GM21367 (cell line): Measurements from ENCODE around the gene ELL2.
"Not testable (repeated sequence)": the region's sequence is repeated elsewhere in the genome, so short reads cannot be mapped to it uniquely, and the experiment has no call there.

ENCODE experiments used
- ATAC-seq: cut with Tn5 transposase; IDR thresholded peaks from one replicate; pipeline ENCODE4 v1.9.1; 2021; ENCODE audit not compliant: unreplicated experiment

The ELL2 gene

DNA sequence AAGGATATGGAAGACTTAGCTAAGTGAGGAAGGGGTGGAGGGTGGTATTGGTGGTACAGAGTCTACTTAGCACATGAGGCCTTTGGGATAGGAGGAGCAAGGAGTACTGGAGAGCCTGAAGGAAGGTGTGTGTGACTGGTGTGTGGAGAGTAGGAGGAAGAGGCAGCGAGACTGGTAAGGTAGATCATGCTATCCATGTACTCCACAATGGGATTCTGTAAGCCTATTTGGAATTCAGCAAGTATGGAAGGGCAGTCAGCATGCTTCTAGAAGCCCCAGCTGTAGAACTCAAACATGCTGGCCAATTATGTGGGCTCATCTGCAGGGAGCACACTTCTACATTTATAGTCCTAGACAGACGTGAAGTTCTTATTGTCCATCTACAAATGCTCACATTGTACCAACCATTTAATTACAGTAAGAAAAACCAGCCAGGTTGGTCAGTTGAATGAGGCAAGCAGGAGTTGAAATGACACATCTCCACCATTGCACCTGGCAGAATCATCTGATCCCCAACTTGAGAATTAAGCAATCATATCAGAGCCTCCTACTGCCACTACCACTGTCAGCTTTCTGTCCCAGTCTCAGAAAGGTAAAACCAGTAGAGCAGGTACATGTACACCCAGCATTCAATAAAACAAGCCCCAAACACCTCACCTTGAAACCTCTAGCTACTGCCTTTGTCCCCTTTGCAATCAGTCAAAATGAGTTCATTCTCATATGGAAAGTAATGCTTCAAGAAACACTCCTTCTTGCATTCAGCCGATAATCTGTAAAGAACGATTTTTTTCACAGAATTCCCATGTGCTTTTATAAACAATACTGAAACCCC, 78.2 kb downstream of the ELL2 start:
- peak; percentile 44 for ATAC-seq

DNA sequence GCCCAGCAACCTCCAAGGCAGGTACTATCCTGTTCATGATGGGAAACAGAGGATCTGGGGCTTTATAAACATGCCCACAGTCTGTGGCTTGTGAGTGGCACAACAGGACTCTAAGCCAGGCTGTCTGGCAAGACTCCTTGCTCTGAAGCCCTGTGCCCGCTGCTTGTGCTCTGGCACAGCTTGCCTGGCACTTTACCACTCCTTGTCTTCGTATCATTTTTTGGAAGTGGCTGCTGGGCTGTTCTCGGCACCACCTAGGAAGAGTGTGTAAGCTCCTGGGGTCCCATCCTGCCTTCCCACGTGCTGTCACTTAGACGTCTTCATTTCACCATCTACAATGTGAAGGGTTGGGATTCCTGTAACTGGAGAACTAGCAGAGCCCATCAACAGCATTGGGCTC, 79.8 kb downstream of the ELL2 start:
- ATAC-seq = no peak

DNA sequence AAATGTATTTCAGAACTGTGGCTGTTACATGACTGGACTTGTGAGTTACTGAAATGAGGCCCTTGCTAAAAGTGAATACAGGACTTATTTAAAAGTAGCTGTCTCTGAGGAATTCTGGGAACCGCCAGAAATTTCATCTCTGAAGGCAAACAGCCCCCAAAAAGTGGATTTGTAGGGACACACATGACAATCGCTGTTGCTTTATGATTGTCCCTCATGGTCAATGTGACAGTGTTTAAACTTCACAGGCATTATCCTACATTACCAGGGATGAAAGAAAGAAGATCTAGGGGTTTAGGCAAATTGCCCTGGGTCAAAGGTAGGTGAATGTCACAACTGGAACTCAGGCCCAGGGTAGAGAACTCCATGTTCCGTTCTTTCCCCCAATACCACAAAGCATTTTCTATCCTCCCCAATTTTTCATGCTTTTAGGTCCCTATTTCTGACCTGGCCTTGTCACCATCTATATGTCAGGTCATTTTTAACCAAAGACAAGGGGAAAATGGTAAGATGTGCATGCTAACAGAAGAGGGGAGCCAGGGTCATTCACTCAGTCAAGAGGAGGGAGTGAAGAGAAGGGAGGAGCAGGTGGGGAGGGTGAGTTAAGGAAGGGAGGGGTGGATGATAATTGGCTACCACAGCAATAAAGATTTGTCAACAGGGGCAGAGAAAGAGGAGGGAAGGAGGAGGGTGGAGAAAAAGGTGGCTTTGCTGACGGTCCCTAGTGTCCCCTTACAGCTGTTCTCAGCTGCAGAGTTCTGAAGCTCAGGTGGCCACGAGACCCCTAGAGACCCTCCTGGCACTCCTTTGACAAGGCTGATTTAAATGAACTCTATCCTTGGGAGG, 81.3 kb downstream of the ELL2 start:
- no peak for ATAC-seq

- ATAC-seq = no peak
Measured at GRCh38 chr5:95879661-95880060, 82.0 kb downstream of the ELL2 start.

GRCh38 chr5:95878417-95879323, 83.0 kb downstream of the ELL2 start:
- ATAC-seq = no peak

- ATAC-seq = no peak
Measured at GRCh38 chr5:95876782-95877181, 84.9 kb downstream of the ELL2 start.

DNA sequence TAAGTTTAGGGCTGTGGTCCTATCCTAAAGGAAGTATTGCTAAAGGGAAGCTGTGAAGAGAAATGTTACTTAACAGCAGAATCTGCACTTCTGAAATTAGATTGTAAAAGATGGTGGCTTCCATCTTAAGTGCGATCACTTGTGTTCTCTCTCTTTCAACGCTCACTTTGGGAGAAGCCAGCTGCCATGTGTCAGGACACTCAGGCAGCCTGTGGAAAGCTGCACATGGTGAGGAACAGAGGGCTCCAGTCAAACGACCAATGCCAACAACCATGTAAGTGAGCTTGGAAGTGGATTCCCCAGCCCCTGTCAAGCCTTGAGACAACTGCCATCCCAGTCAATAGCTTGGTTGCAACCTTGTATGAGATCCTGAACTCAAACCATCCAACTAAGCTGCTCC, 87.4 kb downstream of the ELL2 start:
- no peak for ATAC-seq

- ATAC-seq = no peak
Measured at GRCh38 chr5:95873351-95873750, 88.3 kb downstream of the ELL2 start.

- no peak for ATAC-seq
Measured at GRCh38 chr5:95872346-95873268, 89.0 kb downstream of the ELL2 start.

DNA sequence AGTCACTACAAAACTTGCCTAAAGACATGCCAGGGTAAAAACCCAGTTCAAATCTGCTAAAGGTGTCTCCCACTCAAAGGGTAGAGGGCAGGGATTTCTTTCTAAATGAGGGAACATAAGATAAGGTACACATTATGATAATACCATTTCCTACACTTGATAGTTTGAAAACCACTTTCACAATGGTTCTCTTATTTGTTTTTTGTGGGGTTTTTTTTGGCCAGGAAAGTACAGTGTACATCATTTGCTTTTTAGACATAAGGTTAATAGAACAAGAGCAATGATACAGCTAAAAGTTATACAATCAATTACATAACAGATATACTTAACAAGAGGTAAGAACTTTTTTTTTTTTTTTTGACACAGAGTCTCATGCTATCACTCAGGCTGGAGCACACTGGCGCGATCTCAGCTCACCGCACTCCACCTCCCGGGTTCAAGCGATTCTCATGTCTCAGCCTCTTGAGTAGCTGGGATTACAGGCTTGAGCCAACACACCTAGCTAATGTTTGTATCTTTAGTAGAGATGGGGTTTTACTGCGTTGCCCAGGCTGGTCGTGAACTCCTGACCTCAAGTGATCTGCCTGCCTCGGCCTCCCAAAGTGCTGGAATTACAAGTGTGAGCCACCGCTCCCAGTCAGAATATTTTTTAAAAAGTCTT, 90.4 kb downstream of the ELL2 start:
- ATAC-seq = no peak

DNA sequence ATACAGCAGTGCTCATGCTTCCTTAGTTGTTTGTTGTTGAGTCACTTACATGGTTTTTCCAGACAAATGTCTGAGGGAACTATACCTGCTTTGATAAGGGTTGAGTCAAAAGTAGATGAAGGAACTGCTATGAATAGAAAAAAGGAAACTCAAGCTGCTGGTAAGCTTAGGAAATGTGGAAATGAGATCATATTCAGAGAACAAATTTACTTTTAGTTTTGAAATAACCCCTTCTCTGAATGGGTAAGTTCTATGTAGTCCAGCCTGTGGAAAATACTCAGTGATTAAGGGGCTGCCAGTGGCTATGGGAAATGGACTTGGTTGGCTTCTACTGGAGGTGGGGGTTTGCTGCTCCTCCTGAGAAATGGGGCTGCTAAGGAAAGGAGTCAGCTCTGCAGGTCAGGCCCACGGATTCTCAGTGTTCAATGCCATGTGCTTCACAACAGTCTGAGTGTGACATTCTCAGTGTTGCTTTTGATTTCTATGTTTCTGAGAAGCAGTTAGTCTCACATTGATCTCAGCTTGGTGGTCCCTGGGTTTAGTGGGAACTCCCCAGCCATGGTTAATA, 91.5 kb downstream of the ELL2 start:
- ATAC-seq = peak; percentile 59

DNA sequence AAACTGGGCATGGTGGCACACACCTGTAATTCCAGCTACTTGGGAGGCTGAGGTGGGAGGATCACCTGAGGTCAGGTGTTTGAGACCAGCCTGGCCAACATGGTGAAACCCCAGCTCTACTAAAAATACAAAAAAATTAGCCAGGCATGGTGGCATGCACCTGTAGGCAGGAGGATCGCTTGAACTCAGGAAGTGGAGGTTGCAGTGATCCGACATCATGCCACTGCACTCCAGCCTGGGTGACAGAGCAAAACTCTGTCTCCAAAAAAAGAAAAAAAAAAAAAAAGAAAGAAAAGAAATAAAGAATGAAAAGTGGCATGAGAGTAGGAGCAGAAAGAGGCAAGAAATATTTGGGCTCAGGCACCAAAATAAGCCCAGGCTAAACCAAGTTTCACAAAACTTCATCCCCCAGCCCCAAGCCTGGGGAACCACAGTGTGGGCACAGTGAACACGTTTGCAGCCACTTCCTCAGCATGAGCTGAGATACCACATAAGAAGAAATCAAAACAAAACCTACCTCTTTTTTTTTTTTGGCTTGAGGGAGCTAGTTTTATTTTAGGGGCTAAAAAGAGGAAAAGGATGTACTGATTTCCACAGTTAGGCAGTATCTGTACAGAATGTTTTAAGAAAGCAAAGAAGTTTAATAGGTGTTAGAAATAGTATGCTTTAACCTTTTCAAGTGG, 92.3 kb downstream of the ELL2 start:
- not testable (repeated sequence) for ATAC-seq

DNA sequence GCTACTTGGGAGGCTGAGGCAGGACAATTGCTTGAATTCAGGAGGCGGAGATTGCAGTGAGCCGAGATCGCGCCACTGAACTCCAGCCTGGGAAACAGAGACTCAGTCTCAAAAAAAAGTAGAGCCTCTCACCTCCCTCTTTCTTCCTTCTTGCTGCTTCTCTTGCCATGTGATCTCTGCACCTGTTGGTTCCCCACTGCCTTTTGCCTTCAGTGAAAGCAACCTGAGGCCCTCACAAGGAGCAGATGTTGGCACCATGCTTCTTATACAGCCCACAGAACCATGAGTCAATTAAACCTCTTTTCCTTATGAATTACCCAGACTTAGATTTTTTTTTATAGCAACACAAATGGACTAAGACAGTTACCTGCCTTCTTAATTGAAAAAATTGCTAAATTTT, 93.5 kb downstream of the ELL2 start:
- no peak for ATAC-seq

- no peak for ATAC-seq
Measured at GRCh38 chr5:95866435-95867040, 95.1 kb downstream of the ELL2 start.

- ATAC-seq = no peak
Measured at GRCh38 chr5:95864944-95865504, 96.6 kb downstream of the ELL2 start.

GRCh38 chr5:95864456-95864855, 97.2 kb downstream of the ELL2 start:
- no peak for ATAC-seq

- no peak for ATAC-seq
Measured at GRCh38 chr5:95863383-95863757, 98.3 kb downstream of the ELL2 start.
